A549 (cell line): ENCODE data around the gene SLC38A3.

ENCODE experiments used
- BHLHE40 ChIP-seq: IDR thresholded peaks from 2 replicates; pipeline ENCODE4 v1.6.1; 2012; ENCODE audit warnings: low read depth, low read length, inconsistent platforms
- CHD2 ChIP-seq: fragments of 150-350 bp; IDR thresholded peaks from 2 replicates; pipeline ENCODE4 v1.6.1; 2014; ENCODE audit warnings: low read length; ENCODE audit not compliant: partially characterized antibody
- MAZ ChIP-seq: fragments of 150-350 bp; IDR thresholded peaks from 2 replicates; pipeline ENCODE4 v1.6.1; 2014; ENCODE audit warnings: antibody characterized with exemption, low read depth, low read length, borderline replicate concordance
- MYC ChIP-seq: IDR thresholded peaks from 2 replicates; pipeline ENCODE4 v1.6.1; 2012; ENCODE audit warnings: mild to moderate bottlenecking, inconsistent platforms, low read length, improper control_type of control experiment, borderline replicate concordance
- PHF8 ChIP-seq: fragments of 200-600 bp; sonication (generic); IDR thresholded peaks from 2 replicates; pipeline ENCODE4 v1.6.1; 2016; ENCODE audit warnings: low read depth, mild to moderate bottlenecking, antibody characterized with exemption, moderate library complexity, borderline replicate concordance
- POLR2A ChIP-seq: IDR thresholded peaks from 2 replicates; pipeline ENCODE4 v1.6.1; 2012; ENCODE audit warnings: mild to moderate bottlenecking, low read length
- POLR2AphosphoS2 ChIP-seq: conservative IDR thresholded peaks from 2 replicates; pipeline ENCODE4 v1.6.1; 2012; ENCODE audit warnings: low read length, improper control_type of control experiment, inconsistent platforms
- RARB ChIP-seq: fragments of 250-450 bp; sonication (Bioruptor Pico); IDR thresholded peaks from 2 replicates; pipeline ENCODE4 v1.8.0; 2021; ENCODE audit warnings: mild to moderate bottlenecking, moderate library complexity
- RNF2 ChIP-seq: fragments of 200-600 bp; sonication (generic); IDR thresholded peaks from 2 replicates; pipeline ENCODE4 v1.6.1; 2016; ENCODE audit warnings: low read depth, mild to moderate bottlenecking, antibody characterized with exemption, moderate library complexity, borderline replicate concordance
- TP53 ChIP-seq: fragments of 250-450 bp; sonication (Bioruptor Pico); IDR thresholded peaks from 2 replicates; pipeline ENCODE4 v1.5.0; 2021; ENCODE audit warnings: mild to moderate bottlenecking, moderate library complexity
- TF ChIP-seq, protein P1 (sequence below): fragments of >200 bp; sonication (Bioruptor Twin); formaldehyde crosslinking; IDR thresholded peaks from 3 replicates; pipeline ENCODE4 v1.5.1; 2016
- TF ChIP-seq, protein P2 (sequence below): IDR thresholded peaks from 2 replicates; pipeline ENCODE4 v1.6.1; 2012
- TF ChIP-seq, protein P3 (sequence below): fragments of 450-650 bp; IDR thresholded peaks from 2 replicates; pipeline ENCODE4 v1.6.1; 2014; ENCODE audit warnings: antibody characterized with exemption
- TF ChIP-seq, protein P4 (sequence below): IDR thresholded peaks from 2 replicates; pipeline ENCODE4 v1.6.1; 2012; ENCODE audit warnings: low read depth, borderline replicate concordance

DNA sequence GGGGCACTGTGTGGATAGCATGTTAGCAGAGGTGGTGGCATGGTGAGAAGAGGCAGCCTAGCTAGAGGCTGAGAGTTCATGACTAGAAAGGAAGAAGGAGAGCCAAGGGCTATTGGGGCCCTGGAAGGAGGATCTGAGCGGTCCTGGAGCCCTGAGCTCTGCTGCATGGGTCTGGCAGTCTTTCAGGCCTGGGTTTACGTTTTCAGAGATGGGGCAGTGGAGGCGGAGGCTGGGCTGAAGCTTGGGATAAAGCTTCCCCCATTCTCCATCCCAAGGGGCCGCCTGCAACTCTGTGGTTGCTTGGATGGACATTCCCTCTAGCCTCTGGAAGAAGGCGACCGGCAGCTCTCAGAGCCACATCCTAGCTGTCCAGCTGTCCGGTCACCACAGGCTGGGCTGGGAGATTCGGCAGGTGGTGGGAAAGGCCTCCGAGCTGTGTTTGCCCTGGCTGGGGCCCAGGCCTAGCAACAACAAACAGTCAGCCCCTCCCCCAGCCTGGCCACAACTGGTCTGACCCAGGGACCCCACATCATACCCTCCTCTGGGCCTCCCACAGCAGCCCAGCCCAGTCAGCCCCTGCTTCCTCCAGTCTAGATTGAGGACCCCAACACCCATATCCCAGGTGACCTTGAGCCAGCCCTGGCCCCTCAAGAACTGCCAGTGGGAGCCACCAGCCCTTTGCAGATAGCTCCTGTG, 1.8 kb upstream of the SLC38A3 start:
- TF ChIP-seq MAZ (no peak), POLR2A (no peak), RNF2 (no peak), BHLHE40 (no peak), MYC (no peak), POLR2AphosphoS2 (no peak), RARB (no peak), CHD2 (no peak), PHF8 (no peak), TP53 (no peak)
- TF ChIP-seq, protein P1, sequence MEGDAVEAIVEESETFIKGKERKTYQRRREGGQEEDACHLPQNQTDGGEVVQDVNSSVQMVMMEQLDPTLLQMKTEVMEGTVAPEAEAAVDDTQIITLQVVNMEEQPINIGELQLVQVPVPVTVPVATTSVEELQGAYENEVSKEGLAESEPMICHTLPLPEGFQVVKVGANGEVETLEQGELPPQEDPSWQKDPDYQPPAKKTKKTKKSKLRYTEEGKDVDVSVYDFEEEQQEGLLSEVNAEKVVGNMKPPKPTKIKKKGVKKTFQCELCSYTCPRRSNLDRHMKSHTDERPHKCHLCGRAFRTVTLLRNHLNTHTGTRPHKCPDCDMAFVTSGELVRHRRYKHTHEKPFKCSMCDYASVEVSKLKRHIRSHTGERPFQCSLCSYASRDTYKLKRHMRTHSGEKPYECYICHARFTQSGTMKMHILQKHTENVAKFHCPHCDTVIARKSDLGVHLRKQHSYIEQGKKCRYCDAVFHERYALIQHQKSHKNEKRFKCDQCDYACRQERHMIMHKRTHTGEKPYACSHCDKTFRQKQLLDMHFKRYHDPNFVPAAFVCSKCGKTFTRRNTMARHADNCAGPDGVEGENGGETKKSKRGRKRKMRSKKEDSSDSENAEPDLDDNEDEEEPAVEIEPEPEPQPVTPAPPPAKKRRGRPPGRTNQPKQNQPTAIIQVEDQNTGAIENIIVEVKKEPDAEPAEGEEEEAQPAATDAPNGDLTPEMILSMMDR = no peak
- TF ChIP-seq, protein P2, sequence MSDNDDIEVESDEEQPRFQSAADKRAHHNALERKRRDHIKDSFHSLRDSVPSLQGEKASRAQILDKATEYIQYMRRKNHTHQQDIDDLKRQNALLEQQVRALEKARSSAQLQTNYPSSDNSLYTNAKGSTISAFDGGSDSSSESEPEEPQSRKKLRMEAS = no peak
- TF ChIP-seq, protein P3, sequence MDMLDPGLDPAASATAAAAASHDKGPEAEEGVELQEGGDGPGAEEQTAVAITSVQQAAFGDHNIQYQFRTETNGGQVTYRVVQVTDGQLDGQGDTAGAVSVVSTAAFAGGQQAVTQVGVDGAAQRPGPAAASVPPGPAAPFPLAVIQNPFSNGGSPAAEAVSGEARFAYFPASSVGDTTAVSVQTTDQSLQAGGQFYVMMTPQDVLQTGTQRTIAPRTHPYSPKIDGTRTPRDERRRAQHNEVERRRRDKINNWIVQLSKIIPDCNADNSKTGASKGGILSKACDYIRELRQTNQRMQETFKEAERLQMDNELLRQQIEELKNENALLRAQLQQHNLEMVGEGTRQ = no peak
- TF ChIP-seq, protein P4, sequence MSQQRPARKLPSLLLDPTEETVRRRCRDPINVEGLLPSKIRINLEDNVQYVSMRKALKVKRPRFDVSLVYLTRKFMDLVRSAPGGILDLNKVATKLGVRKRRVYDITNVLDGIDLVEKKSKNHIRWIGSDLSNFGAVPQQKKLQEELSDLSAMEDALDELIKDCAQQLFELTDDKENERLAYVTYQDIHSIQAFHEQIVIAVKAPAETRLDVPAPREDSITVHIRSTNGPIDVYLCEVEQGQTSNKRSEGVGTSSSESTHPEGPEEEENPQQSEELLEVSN = no peak
